ENCODE measurements around the gene ATP8B3. TPM values are rescaled to one million over a fixed set of nuclear protein-coding genes. Genes with fewer than 3 reads are reported as not detected.

ATP8B3 gene
- total RNA-seq, 1 donor from 2014 or later, result 0.69 TPM

GRCh38 chr19:1843646-1844394 lies 31.7 kb upstream of the ATP8B3 start:
- H3K4me1 Mint-ChIP-seq (ENCODE audit: unreplicated experiment), result peaks cover 32% of the 10 kb centered on the region
- no peak overlapping the region for H3K4me3 Mint-ChIP-seq (ENCODE audit: unreplicated experiment)
- no peaks in the 10 kb centered on the region for H3K9me3 Mint-ChIP-seq (ENCODE audit: unreplicated experiment)
- H3K27ac Mint-ChIP-seq (ENCODE audit: unreplicated experiment), result no peak overlapping the region
- no peak for DNase-seq (ENCODE audit: low spot score)
- H3K27me3 Mint-ChIP-seq (ENCODE audit: unreplicated experiment), result peaks cover 35% of the 10 kb centered on the region
- TF ChIP-seq, protein P1, sequence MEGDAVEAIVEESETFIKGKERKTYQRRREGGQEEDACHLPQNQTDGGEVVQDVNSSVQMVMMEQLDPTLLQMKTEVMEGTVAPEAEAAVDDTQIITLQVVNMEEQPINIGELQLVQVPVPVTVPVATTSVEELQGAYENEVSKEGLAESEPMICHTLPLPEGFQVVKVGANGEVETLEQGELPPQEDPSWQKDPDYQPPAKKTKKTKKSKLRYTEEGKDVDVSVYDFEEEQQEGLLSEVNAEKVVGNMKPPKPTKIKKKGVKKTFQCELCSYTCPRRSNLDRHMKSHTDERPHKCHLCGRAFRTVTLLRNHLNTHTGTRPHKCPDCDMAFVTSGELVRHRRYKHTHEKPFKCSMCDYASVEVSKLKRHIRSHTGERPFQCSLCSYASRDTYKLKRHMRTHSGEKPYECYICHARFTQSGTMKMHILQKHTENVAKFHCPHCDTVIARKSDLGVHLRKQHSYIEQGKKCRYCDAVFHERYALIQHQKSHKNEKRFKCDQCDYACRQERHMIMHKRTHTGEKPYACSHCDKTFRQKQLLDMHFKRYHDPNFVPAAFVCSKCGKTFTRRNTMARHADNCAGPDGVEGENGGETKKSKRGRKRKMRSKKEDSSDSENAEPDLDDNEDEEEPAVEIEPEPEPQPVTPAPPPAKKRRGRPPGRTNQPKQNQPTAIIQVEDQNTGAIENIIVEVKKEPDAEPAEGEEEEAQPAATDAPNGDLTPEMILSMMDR (IDR thresholded peaks at IDR 0.05; ENCODE audit: unreplicated experiment), result no peak
- H3K36me3 Mint-ChIP-seq (ENCODE audit: low read depth, unreplicated experiment), result peaks cover 14% of the 10 kb centered on the region

GRCh38 chr19:1843116-1843515 lies 31.0 kb upstream of the ATP8B3 start:
- peaks cover 32% of the 10 kb centered on the region for H3K4me1 Mint-ChIP-seq (ENCODE audit: unreplicated experiment)
- TF ChIP-seq, protein P1 (IDR thresholded peaks at IDR 0.05; ENCODE audit: unreplicated experiment), result no peak
- H3K27me3 Mint-ChIP-seq (ENCODE audit: unreplicated experiment), result peaks cover 34% of the 10 kb centered on the region
- DNase-seq (ENCODE audit: low spot score), result no peak
- H3K9me3 Mint-ChIP-seq (ENCODE audit: unreplicated experiment), result no peaks in the 10 kb centered on the region
- peaks cover 14% of the 10 kb centered on the region for H3K36me3 Mint-ChIP-seq (ENCODE audit: low read depth, unreplicated experiment)
- no peak overlapping the region for H3K4me3 Mint-ChIP-seq (ENCODE audit: unreplicated experiment)
- H3K27ac Mint-ChIP-seq (ENCODE audit: unreplicated experiment), result no peak overlapping the region

DNA sequence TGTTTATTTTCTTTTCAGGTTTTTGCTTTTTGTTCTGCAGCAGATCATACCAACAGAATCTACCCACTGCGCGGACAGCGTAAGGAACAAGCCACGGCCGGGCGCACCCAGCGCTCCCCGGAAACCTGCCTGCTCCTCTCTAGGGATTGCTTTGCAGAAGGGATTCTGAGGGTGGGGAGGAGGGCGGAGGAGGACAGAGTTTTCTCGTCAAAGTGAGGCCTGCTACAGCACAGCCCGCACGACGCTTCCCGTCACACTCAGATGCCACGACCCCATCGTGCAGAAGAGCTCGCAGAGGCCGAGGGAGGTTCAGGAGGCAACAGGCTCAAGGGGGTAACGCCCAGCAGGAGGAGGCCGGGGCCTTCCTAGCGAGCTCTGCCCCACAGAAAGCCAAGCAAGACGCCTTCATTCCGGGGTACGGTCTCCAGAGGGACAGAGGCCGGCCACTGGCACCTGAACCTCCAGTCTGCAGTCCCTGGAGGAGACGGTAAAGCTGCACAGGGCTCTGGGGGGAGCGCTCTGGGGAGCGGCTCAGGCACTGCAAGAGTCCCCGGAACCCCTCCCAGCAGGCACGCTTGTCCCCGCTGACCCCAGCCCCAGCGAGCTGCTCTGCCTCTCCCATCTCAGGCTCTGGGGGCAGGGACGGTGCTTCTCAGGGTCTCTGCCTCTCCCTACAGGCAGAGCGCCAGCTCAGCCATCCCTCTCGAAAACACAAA lies 29.3 kb upstream of the ATP8B3 start:
- Mint-ChIP-seq H3K4me3 (ENCODE audit: unreplicated experiment) (peak overlapping the region; percentile 59), H3K27me3 (ENCODE audit: unreplicated experiment) (peaks cover 24% of the 10 kb centered on the region), H3K4me1 (ENCODE audit: unreplicated experiment) (peaks cover 24% of the 10 kb centered on the region), H3K36me3 (ENCODE audit: low read depth, unreplicated experiment) (peaks cover 7% of the 10 kb centered on the region), H3K9me3 (ENCODE audit: unreplicated experiment) (no peaks in the 10 kb centered on the region), H3K27ac (ENCODE audit: unreplicated experiment) (no peak overlapping the region)
- DNase-seq (ENCODE audit: low spot score), result no peak
- TF ChIP-seq, protein P1 (IDR thresholded peaks at IDR 0.05; ENCODE audit: unreplicated experiment), result no peak

DNA sequence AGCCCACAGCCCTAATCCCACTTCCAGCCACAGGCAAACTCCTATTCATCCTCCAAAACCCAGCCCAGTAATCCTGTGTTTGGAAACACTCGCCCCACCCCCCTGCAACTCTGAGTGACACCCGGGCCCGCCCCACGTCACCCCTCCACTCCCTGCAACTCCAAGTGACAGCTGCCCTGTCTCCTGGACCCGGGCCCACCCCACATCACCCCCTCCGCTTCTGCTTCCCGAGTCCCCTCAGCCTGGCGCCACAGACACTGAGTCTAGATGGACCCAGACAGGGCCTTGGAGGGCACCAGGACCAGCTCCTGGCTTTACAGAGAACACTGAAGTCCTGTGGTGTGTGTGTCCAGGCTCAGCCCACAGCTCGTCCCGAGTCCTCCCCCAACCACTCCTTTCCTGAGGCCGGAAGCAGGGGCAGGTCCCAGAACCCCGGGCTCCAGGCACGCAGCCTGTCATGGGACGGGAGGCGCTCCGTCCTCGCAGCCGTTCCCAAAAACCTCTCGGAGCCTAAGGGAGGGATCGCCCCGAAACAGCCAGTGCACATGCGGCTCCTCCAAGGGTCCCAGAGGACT lies 28.6 kb upstream of the ATP8B3 start:
- TF ChIP-seq, protein P1 (IDR thresholded peaks at IDR 0.05; ENCODE audit: unreplicated experiment), result no peak
- no peak for DNase-seq (ENCODE audit: low spot score)
- peak overlapping the region; percentile 59 for H3K4me3 Mint-ChIP-seq (ENCODE audit: unreplicated experiment)

More for the DNA sequence above, 28.6 kb upstream of the ATP8B3 start:
- peaks cover 23% of the 10 kb centered on the region for H3K27me3 Mint-ChIP-seq (ENCODE audit: unreplicated experiment)
- H3K36me3 Mint-ChIP-seq (ENCODE audit: low read depth, unreplicated experiment), result peaks cover 3% of the 10 kb centered on the region
- no peaks in the 10 kb centered on the region for H3K9me3 Mint-ChIP-seq (ENCODE audit: unreplicated experiment)
- H3K4me1 Mint-ChIP-seq (ENCODE audit: unreplicated experiment), result peaks cover 23% of the 10 kb centered on the region
- H3K27ac Mint-ChIP-seq (ENCODE audit: unreplicated experiment), result no peak overlapping the region
